ENCODE measurements around the gene SPRR2D.

Gene SPRR2D

DNA sequence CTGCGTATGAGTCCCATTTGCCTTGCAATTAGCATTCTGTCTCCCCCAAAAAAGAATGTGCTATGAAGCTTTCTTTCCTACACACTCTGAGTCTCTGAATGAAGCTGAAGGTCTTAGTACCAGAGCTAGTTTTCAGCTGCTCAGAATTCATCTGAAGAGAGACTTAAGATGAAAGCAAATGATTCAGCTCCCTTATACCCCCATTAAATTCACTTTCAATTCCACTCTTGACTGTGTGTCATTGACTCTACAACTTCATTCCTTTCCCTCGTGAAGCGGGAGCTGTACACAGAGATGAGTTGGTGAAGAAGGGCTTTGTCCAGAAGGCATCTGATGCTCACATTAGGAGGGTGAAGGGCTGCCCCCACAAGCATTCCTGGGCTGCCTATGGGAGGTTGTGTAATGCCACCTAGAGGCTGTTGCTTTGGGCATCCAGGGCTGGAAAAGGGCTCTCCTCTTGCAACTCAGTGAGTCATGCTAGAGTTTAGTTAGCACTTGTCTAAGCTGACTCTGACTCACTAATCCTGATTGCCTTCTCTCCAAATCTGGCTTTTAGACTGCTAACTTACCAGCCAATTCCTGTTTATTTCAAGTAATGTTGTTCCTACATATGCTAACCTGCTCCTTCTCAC, 8.1 kb downstream of the SPRR2D start:
- no peak overlapping the region for H3K27ac ChIP-seq (replicated peaks; ENCODE audit: low read length)
- no peaks in the 10 kb centered on the region for H3K79me1 ChIP-seq (ENCODE audit: low read depth, low read length)
- no peak overlapping the region for H3K23ac ChIP-seq (ENCODE audit: low read depth, low read length, poor library complexity)
- peak; percentile 32 for DNase-seq (ENCODE audit: low spot score)
- H3K4ac ChIP-seq (ENCODE audit: low read length): no peak overlapping the region
- no peaks in the 10 kb centered on the region for H3K36me3 ChIP-seq (replicated peaks in 1 of 2; ENCODE audit: control insufficient read depth in 2 of 2, insufficient read depth in 2 of 2, low read length in 2 of 2)
- no peak overlapping the region for H4K91ac ChIP-seq (ENCODE audit: low read depth, low read length, poor library complexity)
- no peak overlapping the region for H2BK15ac ChIP-seq (ENCODE audit: low read length)
- H4K8ac ChIP-seq (ENCODE audit: low read depth, low read length): no peak overlapping the region
- H3K4me3 ChIP-seq (ENCODE audit: low read length in 2 of 2): no peak overlapping the region
- H2AK5ac ChIP-seq (ENCODE audit: low read depth, low read length): no peak overlapping the region
- peaks cover 0 to 4% of the 10 kb centered on the region in 2 donors for H3K4me1 ChIP-seq (ENCODE audit: control insufficient read depth in 2 of 2, insufficient read depth in 1 of 2, low read depth in 1 of 2, low read length in 2 of 2)
- H3K18ac ChIP-seq (ENCODE audit: low read length): no peak overlapping the region
- H3K9ac ChIP-seq (ENCODE audit: low read depth, low read length, poor library complexity): no peak overlapping the region
- no peak overlapping the region for H2BK5ac ChIP-seq (ENCODE audit: low read length)
- WGBS, 2 donors (ENCODE audit: extremely low coverage in 2 of 2, insufficient read length in 2 of 2, insufficient replicate concordance in 1 of 2): no CpG with 5 or more reads among the region's 3 CpGs
- H3K27me3 ChIP-seq (ENCODE audit: control insufficient read depth in 3 of 3, insufficient read depth in 3 of 3, low read depth in 1 of 3, low read length in 3 of 3): no peaks in the 10 kb centered on the region
- no peaks in the 10 kb centered on the region for H3K9me3 ChIP-seq (replicated peaks in 1 of 2; ENCODE audit: control insufficient read depth in 2 of 2, insufficient read depth in 1 of 2, low read depth in 1 of 2, low read length in 2 of 2)
- no peak overlapping the region for H2BK120ac ChIP-seq (ENCODE audit: low read depth, low read length)
- no peak overlapping the region for H2AFZ ChIP-seq (ENCODE audit: low read length)
- no peak overlapping the region for H3K14ac ChIP-seq (ENCODE audit: low read length)
- H2BK12ac ChIP-seq (ENCODE audit: low read length): no peak overlapping the region
- no peak overlapping the region for H3K4me2 ChIP-seq (ENCODE audit: insufficient read depth, low read length, poor library complexity, severe bottlenecking)

DNA sequence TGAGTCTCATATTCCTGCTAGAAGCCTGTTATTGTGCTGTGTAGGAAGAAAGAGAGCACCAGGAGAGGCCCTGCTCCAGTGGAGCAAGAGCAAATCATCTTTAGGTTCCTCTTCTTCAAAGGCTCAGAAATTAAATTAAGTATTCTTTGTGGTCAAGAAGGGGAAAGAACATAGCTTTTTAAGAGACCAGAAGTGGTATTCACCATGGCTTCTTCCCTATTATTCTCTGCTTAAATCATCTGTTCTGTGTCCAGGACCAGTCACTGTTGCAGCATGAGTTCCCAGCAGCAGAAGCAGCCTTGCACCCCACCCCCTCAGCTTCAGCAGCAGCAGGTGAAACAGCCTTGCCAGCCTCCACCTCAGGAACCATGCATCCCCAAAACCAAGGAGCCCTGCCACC, 8.8 kb downstream of the SPRR2D start:
- Histone ChIP-seq H3K4me2 (ENCODE audit: insufficient read depth, low read length, poor library complexity, severe bottlenecking) (no peak overlapping the region), H2BK12ac (ENCODE audit: low read length) (no peak overlapping the region), H2AK5ac (ENCODE audit: low read depth, low read length) (no peak overlapping the region), H3K4ac (ENCODE audit: low read length) (no peak overlapping the region), H2AFZ (ENCODE audit: low read length) (no peak overlapping the region), H3K14ac (ENCODE audit: low read length) (no peak overlapping the region), H3K27ac (replicated peaks; ENCODE audit: low read length) (no peak overlapping the region), H2BK5ac (ENCODE audit: low read length) (no peak overlapping the region), H3K4me3 (ENCODE audit: low read length in 2 of 2) (no peak overlapping the region), H3K36me3 (replicated peaks in 1 of 2; ENCODE audit: control insufficient read depth in 2 of 2, insufficient read depth in 2 of 2, low read length in 2 of 2) (no peaks in the 10 kb centered on the region), H4K91ac (ENCODE audit: low read depth, low read length, poor library complexity) (no peak overlapping the region), H4K8ac (ENCODE audit: low read depth, low read length) (no peak overlapping the region), H2BK15ac (ENCODE audit: low read length) (no peak overlapping the region), H3K9me3 (replicated peaks in 1 of 2; ENCODE audit: control insufficient read depth in 2 of 2, insufficient read depth in 1 of 2, low read depth in 1 of 2, low read length in 2 of 2) (no peaks in the 10 kb centered on the region), H3K4me1 (ENCODE audit: control insufficient read depth in 2 of 2, insufficient read depth in 1 of 2, low read depth in 1 of 2, low read length in 2 of 2) (peaks cover 0 to 4% of the 10 kb centered on the region in 2 donors), H3K27me3 (ENCODE audit: control insufficient read depth in 3 of 3, insufficient read depth in 3 of 3, low read depth in 1 of 3, low read length in 3 of 3) (no peaks in the 10 kb centered on the region), H2BK120ac (ENCODE audit: low read depth, low read length) (no peak overlapping the region), H3K9ac (ENCODE audit: low read depth, low read length, poor library complexity) (no peak overlapping the region), H3K18ac (ENCODE audit: low read length) (no peak overlapping the region), H3K23ac (ENCODE audit: low read depth, low read length, poor library complexity) (no peak overlapping the region), H3K79me1 (ENCODE audit: low read depth, low read length) (no peaks in the 10 kb centered on the region)
- no peak for DNase-seq (ENCODE audit: low spot score)

- no peak within 1 kb of the TSS for H3K14ac ChIP-seq (ENCODE audit: low read length)
- no peak within 1 kb of the TSS for H3K27ac ChIP-seq (replicated peaks; ENCODE audit: low read length)
- H2BK15ac ChIP-seq (ENCODE audit: low read length): no peak within 1 kb of the TSS
- no peak within 1 kb of the TSS for H3K4ac ChIP-seq (ENCODE audit: low read length)
- H3K9me3 ChIP-seq (replicated peaks in 1 of 2; ENCODE audit: control insufficient read depth in 2 of 2, insufficient read depth in 1 of 2, low read depth in 1 of 2, low read length in 2 of 2): no peaks in the 10 kb centered on the region
- no peak within 1 kb of the TSS for H2AFZ ChIP-seq (ENCODE audit: low read length)
- no peak within 1 kb of the TSS for H3K23ac ChIP-seq (ENCODE audit: low read depth, low read length, poor library complexity)
- no peak within 1 kb of the TSS for H4K91ac ChIP-seq (ENCODE audit: low read depth, low read length, poor library complexity)
- H2BK12ac ChIP-seq (ENCODE audit: low read length): no peak within 1 kb of the TSS
- no peak within 1 kb of the TSS for H2BK5ac ChIP-seq (ENCODE audit: low read length)
- H2BK120ac ChIP-seq (ENCODE audit: low read depth, low read length): no peak within 1 kb of the TSS
- H3K79me1 ChIP-seq (ENCODE audit: low read depth, low read length): no peaks in the 10 kb centered on the region
- no peaks in the 10 kb centered on the region for H3K36me3 ChIP-seq (replicated peaks in 1 of 2; ENCODE audit: control insufficient read depth in 2 of 2, insufficient read depth in 2 of 2, low read length in 2 of 2)
- H4K8ac ChIP-seq (ENCODE audit: low read depth, low read length): no peak within 1 kb of the TSS
- no peaks in the 10 kb centered on the region for H3K27me3 ChIP-seq (ENCODE audit: control insufficient read depth in 3 of 3, insufficient read depth in 3 of 3, low read depth in 1 of 3, low read length in 3 of 3)
- no peak within 1 kb of the TSS for H3K18ac ChIP-seq (ENCODE audit: low read length)
- no peak within 1 kb of the TSS for H3K4me3 ChIP-seq (ENCODE audit: low read length in 2 of 2)
- peaks cover 0 to 4% of the 10 kb centered on the region in 2 donors for H3K4me1 ChIP-seq (ENCODE audit: control insufficient read depth in 2 of 2, insufficient read depth in 1 of 2, low read depth in 1 of 2, low read length in 2 of 2)
- no peak within 1 kb of the TSS for H3K9ac ChIP-seq (ENCODE audit: low read depth, low read length, poor library complexity)
- no peak for DNase-seq (ENCODE audit: low spot score)
- H3K4me2 ChIP-seq (ENCODE audit: insufficient read depth, low read length, poor library complexity, severe bottlenecking): no peak within 1 kb of the TSS
- H2AK5ac ChIP-seq (ENCODE audit: low read depth, low read length): no peak within 1 kb of the TSS
Measured at GRCh38 chr1:153030895-153031294, 10.0 kb downstream of the SPRR2D start, which contains the start of gene SPRR1B. Gene SPRR1B (plus strand): TSS chr1:153031203. CDS start chr1:153032346, 1,143 bp downstream.

- Histone ChIP-seq H4K91ac (ENCODE audit: low read depth, low read length, poor library complexity) (no peak overlapping the region), H3K27ac (replicated peaks; ENCODE audit: low read length) (no peak overlapping the region), H3K9me3 (replicated peaks in 1 of 2; ENCODE audit: control insufficient read depth in 2 of 2, insufficient read depth in 1 of 2, low read depth in 1 of 2, low read length in 2 of 2) (no peaks in the 10 kb centered on the region), H3K36me3 (replicated peaks in 1 of 2; ENCODE audit: control insufficient read depth in 2 of 2, insufficient read depth in 2 of 2, low read length in 2 of 2) (no peaks in the 10 kb centered on the region), H2BK120ac (ENCODE audit: low read depth, low read length) (no peak overlapping the region), H3K27me3 (ENCODE audit: control insufficient read depth in 3 of 3, insufficient read depth in 3 of 3, low read depth in 1 of 3, low read length in 3 of 3) (no peaks in the 10 kb centered on the region), H2BK5ac (ENCODE audit: low read length) (no peak overlapping the region), H2AFZ (ENCODE audit: low read length) (no peak overlapping the region), H3K4me1 (ENCODE audit: control insufficient read depth in 2 of 2, insufficient read depth in 1 of 2, low read depth in 1 of 2, low read length in 2 of 2) (peaks cover 0 to 2% of the 10 kb centered on the region in 2 donors), H3K23ac (ENCODE audit: low read depth, low read length, poor library complexity) (no peak overlapping the region), H2AK5ac (ENCODE audit: low read depth, low read length) (no peak overlapping the region), H2BK15ac (ENCODE audit: low read length) (no peak overlapping the region), H3K18ac (ENCODE audit: low read length) (no peak overlapping the region), H3K4me2 (ENCODE audit: insufficient read depth, low read length, poor library complexity, severe bottlenecking) (no peak overlapping the region), H3K14ac (ENCODE audit: low read length) (no peak overlapping the region), H3K79me1 (ENCODE audit: low read depth, low read length) (no peaks in the 10 kb centered on the region), H3K9ac (ENCODE audit: low read depth, low read length, poor library complexity) (no peak overlapping the region), H4K8ac (ENCODE audit: low read depth, low read length) (no peak overlapping the region), H3K4ac (ENCODE audit: low read length) (no peak overlapping the region), H2BK12ac (ENCODE audit: low read length) (no peak overlapping the region), H3K4me3 (ENCODE audit: low read length in 2 of 2) (no peak overlapping the region)
- no CpG with 5 or more reads among the region's 1 CpG for WGBS, 2 donors (ENCODE audit: extremely low coverage in 2 of 2, insufficient read length in 2 of 2, insufficient replicate concordance in 1 of 2)
- DNase-seq (ENCODE audit: low spot score): no peak
Measured at GRCh38 chr1:153028766-153029165, 12.2 kb downstream of the SPRR2D start.
